HG02885 (cell line): ENCODE results near the gene AGAP2.

Experiments
- ATAC-seq: cut with Tn5 transposase; IDR thresholded peaks from one replicate; pipeline ENCODE4 v1.9.1; 2021; ENCODE audit warnings: mild to moderate bottlenecking; ENCODE audit not compliant: unreplicated experiment, poor library complexity

Gene AGAP2

DNA sequence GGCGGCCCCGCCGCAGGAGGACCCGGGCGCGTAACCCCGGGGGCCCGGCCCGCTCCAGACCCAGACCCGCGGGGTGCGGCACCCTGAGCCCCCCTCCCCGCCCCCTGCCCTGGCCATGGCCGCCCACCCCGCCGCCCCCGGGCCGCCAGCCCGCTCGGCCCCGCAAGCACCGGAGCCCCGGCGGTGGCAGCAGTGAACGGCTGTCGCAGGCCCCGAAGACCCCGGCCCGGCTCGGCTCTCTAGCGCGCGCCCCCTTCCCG, 16.6 kb upstream of the AGAP2 start:
- ATAC-seq = no peak

DNA sequence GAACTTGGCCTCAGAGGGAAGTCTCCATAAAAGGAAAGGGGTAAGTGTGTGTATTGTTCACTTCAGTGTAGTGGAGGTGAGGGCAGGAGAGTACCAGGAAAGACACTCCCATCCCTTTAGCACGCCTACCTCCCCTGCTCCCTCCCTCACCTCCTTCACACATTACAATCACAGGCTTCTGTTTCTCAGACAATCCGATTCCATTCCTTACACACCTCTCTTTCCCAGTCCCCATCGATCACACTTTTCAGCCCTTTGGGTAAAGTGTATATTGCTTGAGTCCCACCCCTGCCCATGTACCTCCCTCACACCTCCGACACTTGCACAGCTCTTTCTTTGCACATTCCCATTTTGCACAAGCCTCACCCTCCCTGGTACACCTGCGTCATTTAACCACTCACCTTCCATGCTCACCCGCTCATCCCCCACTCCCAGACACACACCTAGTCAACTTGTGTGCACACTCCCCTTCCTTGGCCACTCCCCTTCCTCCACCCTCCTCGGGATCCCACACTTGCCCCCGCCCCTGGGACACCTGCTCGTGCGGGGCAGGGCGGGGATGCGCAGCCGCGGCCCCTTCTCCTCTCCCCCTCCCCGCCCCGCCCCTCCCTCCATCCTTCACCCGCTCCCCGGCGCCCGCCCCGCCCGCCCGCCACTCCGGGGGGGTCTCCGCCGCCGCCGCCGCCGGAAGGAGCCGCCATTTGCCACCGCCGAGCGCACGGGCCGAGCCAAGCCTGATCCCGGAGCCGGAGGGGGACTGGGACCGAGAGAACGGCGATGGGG, 16.1 kb upstream of the AGAP2 start, which contains the start of gene MARCHF9:
TSS of gene MARCHF9 (plus strand) at position 693 of the 783 bp plus-strand sequence. CDS start 426 bp downstream, outside the sequence.
- ATAC-seq = peak; percentile 46

DNA sequence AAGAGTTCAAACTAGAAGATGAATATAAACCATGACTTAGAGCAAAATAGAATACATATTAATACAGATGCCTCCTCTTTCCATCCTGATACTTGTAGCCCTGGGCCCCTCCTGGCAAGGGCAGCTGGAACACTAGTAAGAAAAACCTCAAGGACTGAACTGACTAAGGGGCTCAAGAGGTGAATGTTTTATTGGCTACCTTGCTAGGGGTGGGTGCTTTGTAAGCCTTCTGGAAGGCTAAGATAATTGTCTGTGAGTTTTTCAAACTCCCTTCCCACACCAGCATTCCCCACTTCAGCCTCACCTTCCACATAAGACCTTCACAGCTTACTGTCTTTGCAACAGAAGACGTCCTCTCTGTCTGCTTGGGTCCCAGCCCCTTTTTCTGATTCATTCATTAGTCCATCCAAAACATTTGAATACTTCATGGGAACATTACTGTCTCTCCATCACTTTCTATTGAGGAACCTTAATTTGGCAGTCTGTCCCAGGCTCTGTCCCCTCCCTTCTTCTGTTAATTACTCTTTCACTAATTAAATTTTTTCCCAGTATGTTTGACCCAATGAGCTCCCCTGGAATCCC, 15.3 kb upstream of the AGAP2 start:
- ATAC-seq = no peak

DNA sequence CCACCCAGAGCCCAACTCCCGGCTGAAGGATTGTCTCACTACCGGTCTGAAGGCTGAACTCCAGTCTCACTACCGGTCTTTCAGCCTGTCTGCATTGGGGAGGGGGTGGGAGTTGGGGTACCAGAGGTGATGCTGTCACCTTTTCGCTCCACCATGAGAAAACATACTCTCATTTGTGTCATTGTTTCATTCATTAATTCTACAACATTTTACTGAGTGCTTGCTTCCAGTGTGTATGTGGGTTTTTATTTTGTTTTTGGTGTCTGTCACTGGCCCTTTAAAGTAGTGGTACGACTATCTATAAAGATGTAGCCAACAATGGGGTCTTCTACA, 14.1 kb upstream of the AGAP2 start:
- ATAC-seq = no peak

GRCh38 chr12:57751788-57752667, 13.5 kb upstream of the AGAP2 start, which contains the start of gene CDK4:
Gene CDK4, minus strand, starts transcription at chr12:57752310. Its CDS starts 593 bp downstream, at chr12:57751717.
- ATAC-seq = peak; percentile 71

- no peak for ATAC-seq
These were observed 12.9 kb upstream of the AGAP2 start for GRCh38 chr12:57751432-57751787.

GRCh38 chr12:57750561-57751431, 12.3 kb upstream of the AGAP2 start:
- no peak for ATAC-seq

DNA sequence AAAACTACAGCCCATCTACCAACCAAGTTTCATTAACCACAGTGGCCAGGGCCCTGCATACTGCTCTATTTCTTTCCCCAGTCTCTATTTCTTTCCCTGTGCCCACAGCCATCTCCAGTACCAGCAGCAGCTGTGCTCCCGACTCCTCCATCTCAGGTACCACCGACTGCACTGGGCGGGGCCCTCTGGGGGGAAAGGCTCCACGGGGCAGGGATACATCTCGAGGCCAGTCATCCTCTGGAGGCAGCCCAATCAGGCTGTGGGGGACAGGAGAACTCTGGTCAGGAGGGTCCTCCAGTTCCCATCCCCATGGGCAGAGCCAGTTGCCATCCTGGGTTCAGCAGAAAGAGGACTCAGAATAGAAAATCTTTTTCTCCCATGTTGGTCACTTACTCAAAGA, 10.5 kb upstream of the AGAP2 start:
- no peak for ATAC-seq

- no peak for ATAC-seq
These were observed 7.5 kb upstream of the AGAP2 start for GRCh38 chr12:57746025-57746424.

GRCh38 chr12:57745485-57745881, 6.9 kb upstream of the AGAP2 start:
- ATAC-seq = no peak

DNA sequence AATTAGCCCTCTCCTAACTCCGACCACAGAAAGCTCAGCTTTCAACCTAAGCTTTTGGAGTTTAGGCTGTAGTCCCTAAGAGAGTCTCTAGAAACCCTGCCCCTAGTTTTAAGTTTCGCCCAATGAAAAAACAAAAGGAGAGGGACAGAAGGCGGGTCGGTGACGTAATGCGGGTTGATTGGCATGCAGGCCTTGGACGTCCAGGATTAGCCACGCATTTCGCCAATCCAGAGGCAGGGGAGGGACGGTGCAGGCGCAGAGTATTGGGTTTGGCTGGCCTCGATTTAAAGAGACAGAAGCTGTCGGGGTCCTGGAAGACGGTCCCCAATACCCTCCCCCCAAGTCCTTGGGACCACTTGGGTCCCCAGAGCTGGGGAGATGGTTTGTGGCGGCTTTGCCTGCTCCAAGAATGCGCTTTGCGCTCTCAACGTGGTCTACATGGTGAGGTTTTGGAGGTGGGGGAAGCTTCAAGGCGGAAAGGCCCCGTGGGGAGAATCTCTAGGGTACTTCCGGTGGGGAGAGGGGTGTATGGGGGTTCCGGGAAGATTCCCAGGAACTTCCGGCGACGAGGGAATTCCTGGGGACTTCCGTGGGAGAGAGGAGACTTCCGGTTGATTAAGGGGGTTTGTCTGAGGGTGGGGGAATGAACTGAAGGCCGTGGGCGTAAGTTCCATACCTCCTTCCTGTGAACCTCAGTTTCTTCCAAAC, 6.4 kb upstream of the AGAP2 start, which contains the start of gene TSPAN31:
TSS of gene TSPAN31 (plus strand) at position 263 of the 708 bp plus-strand sequence. CDS start at position 379, 116 bp downstream.
- ATAC-seq = peak; percentile 85

DNA sequence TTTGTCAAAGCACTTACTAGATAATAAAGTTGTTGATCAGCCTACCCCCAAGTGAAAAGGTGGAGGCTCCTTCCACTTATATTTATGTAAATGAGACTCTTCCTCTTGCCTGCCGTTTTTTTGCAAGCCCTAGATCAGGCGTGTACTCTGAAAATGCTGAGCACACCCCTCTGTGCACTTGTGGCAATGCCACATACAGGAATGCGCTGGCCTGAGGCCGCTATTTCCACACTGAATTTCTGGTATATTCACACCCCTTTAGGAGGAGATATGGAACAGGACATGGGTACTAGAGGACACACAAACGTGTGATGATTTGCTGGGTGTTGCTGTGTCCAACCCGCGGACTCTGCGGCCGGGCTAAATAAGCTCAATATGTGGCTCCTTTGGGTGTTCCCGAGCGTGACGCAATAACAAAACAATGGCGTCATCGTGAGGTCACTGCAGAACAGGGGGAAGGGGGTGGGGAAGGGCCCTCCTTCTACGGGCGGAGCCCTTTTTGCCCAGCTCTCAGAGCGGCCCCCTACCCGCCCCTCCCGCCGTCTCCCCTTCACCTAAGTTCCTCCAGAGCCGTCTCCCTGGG, 5.7 kb upstream of the AGAP2 start:
- ATAC-seq = peak; percentile 37

DNA sequence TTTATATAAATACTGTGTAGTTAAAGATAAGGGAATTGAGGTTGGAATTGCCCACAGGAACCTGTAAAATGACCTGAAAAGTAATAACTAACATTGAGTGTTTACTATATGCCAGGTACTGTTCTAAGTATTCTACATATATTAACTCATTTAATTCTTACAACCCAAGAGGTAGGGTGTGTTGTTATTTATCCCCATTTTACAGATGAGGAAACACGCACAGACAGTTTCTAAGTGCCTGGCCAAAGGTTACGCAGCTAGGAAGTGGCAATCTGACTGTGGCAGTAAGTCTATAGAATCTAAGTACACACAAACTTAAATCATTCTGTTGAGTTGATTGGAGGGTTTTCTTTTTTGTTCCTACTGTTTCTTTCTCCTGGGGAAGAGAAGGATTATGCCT, 5.2 kb upstream of the AGAP2 start:
- no peak for ATAC-seq

DNA sequence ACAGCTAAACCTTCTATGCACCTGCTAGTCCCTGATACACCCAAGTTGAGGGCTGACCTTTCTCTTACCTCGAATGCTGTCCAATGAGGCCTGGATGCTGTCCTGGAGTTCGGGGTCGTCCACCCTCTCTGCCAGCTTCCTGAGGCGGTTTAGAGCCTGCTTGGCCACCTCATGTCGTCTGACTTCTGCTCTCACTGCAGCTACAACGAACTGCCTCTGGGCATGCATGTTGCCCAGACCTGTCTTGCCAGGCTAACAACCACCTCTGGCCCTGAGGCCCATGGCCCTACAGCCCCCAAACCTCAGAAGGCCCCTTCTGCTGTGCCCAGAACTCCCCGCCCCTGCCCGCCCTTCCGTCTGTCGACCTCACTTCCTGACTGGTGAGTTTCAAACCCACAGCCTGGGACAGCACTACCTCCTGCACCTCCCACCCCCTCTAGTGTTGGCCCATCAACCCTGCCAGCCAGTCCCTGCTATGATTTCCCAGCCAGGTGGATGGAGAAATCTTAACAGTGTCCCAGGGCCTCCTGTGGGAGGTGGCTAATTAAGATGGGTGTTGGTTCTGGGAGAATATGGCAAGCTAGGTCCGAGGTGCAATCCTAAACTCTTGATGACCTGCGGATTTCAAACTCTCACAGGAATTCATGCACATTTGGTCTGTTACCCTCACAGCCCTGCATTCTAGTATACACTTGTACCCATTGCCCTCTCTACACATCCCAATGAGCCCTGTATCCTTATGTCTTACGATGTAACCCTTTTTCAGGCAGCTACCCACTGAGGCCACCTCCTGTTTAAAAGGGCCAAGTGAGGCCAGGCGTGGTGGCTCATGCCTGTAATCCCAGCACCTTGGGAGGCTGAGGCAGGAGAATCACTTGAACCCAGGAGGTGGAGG, 3.5 kb upstream of the AGAP2 start:
- peak; percentile 65 for ATAC-seq

DNA sequence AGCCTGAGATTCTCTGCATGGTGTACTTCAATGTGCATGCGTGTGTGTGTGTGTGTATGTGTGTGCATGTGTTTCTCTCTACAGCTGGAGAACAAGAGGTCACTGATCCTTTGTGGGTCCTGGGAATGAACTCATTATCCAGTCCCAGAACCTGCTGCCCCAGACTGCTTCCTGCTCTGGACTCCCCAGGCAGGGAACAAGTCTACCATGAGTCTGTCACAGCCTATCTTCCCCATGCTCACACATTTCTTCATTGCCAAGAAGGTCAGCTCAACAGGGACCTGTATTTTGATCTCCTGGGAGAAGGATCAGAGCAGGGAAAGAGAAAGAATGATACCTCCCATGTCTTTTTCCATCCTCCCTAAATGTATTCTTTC, 2.9 kb upstream of the AGAP2 start:
- no peak for ATAC-seq

- ATAC-seq = peak; percentile 42
These were observed 2.3 kb upstream of the AGAP2 start for GRCh38 chr12:57740656-57741412.

GRCh38 chr12:57739914-57740538, 1.5 kb upstream of the AGAP2 start:
- ATAC-seq = no peak
